RWPE2 (cell line): ENCODE data around the gene STAT3.
"Not testable (repeated sequence)": the region's sequence is repeated elsewhere in the genome, so short reads cannot be mapped to it uniquely, and the experiment has no call there.

Source experiments
- ATAC-seq: fragments of 200-7000 bp; cut with Tn5 transposase; 3 replicates; pipeline ENCODE4 v1.9.1; 2021; ENCODE audit warnings: low read depth
- DNase-seq: peaks from one replicate; pipeline ENCODE4 v3.0.0-alpha.2; 2020; ENCODE audit warnings: low spot score
- H3K27ac ChIP-seq: fragments of 450-650 bp; 2 replicates; pipeline ENCODE4 v1.5.1; 2017; ENCODE audit warnings: mild to moderate bottlenecking; ENCODE audit not compliant: poor library complexity, severe bottlenecking
- H3K27me3 ChIP-seq: fragments of 250-450 bp; sonication (Bioruptor Pico); 2 replicates; pipeline ENCODE4 v1.5.1; 2021; ENCODE audit warnings: mild to moderate bottlenecking, moderate library complexity; ENCODE audit not compliant: insufficient read depth, poor library complexity, severe bottlenecking
- H3K36me3 ChIP-seq: fragments of 250-450 bp; sonication (Bioruptor Pico); 2 replicates; pipeline ENCODE4 v1.5.1; 2020; ENCODE audit warnings: low read depth, mild to moderate bottlenecking, moderate library complexity
- H3K4me1 ChIP-seq: fragments of 250-450 bp; sonication (Bioruptor Pico); 2 replicates; pipeline ENCODE4 v1.5.1; 2021; ENCODE audit warnings: mild to moderate bottlenecking, moderate library complexity; ENCODE audit not compliant: insufficient read depth, poor library complexity, severe bottlenecking
- H3K4me3 ChIP-seq: fragments of 250-450 bp; sonication (Bioruptor Pico); 2 replicates; pipeline ENCODE4 v1.5.1; 2021; ENCODE audit warnings: mild to moderate bottlenecking, moderate library complexity; ENCODE audit not compliant: severe bottlenecking
- H3K9me3 ChIP-seq: fragments of 250-450 bp; sonication (Bioruptor Pico); 2 replicates; pipeline ENCODE4 v1.5.1; 2021; ENCODE audit warnings: mild to moderate bottlenecking, moderate library complexity; ENCODE audit not compliant: severe bottlenecking
- TF ChIP-seq, protein P1 (sequence below): fragments of 450-650 bp; IDR thresholded peaks from one replicate; pipeline ENCODE4 v1.5.1; 2017; ENCODE audit warnings: mild to moderate bottlenecking, moderate library complexity; ENCODE audit not compliant: poor library complexity, severe bottlenecking

The STAT3 gene

DNA sequence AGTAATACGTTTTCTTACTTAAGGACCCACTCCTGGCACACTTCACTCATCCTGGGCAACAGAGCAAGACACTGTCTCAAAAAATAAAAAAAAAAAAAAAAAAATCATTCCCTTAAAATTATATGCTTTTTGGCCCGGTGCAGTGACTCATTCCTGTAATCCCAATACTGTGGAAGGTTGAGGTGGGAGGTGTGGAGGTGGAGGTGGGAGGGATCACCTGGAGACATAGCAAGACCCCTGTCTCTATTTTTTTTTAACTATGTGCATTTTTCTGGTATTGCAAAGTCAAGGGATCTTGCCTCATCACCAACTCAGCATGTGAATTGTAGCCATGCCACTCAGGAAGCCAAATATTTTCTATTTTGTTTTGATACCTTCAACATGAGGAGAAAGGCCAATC, 121.8 kb downstream of the STAT3 start:
- H3K4me3 ChIP-seq, result no peak overlapping the region
- no peak for ATAC-seq
- DNase-seq, result no peak
- H3K27me3 ChIP-seq, result no peaks in the 10 kb centered on the region
- no peaks in the 10 kb centered on the region for H3K36me3 ChIP-seq
- H3K4me1 ChIP-seq, result no peaks in the 10 kb centered on the region
- H3K27ac ChIP-seq, result no peak overlapping the region
- H3K9me3 ChIP-seq, result no peaks in the 10 kb centered on the region
- TF ChIP-seq, protein P1, sequence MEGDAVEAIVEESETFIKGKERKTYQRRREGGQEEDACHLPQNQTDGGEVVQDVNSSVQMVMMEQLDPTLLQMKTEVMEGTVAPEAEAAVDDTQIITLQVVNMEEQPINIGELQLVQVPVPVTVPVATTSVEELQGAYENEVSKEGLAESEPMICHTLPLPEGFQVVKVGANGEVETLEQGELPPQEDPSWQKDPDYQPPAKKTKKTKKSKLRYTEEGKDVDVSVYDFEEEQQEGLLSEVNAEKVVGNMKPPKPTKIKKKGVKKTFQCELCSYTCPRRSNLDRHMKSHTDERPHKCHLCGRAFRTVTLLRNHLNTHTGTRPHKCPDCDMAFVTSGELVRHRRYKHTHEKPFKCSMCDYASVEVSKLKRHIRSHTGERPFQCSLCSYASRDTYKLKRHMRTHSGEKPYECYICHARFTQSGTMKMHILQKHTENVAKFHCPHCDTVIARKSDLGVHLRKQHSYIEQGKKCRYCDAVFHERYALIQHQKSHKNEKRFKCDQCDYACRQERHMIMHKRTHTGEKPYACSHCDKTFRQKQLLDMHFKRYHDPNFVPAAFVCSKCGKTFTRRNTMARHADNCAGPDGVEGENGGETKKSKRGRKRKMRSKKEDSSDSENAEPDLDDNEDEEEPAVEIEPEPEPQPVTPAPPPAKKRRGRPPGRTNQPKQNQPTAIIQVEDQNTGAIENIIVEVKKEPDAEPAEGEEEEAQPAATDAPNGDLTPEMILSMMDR, result no peak

DNA sequence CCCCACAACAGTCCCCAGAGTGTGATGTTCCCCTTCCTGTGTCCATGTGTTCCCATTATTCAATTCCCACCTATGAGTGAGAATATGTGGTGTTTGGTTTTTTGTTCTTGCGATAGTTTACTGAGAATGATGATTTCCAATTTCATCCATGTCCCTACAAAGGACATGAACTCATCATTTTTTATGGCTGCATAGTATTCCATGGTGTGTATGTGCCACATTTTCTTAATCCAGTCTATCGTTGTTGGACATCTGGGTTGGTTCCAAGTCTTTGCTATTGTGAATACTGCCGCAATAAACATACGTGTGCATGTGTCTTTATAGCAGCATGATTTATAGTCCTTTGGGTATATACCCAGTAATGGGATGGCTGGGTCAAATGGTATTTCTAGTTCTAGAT, 123.9 kb downstream of the STAT3 start:
- H3K4me1 ChIP-seq, ATAC-seq, H3K27me3 ChIP-seq, H3K36me3 ChIP-seq, H3K27ac ChIP-seq, H3K4me3 ChIP-seq, H3K9me3 ChIP-seq, DNase-seq: not testable (repeated sequence)
